ENCODE data around the gene SLC39A10. TPM values are rescaled to one million over a fixed set of nuclear protein-coding genes. Genes with fewer than 3 reads are reported as not detected.

The SLC39A10 gene
- polyA plus RNA-seq, 1 of the 3 experiments (the other 2 are of a cell fraction): 12.3 TPM

DNA sequence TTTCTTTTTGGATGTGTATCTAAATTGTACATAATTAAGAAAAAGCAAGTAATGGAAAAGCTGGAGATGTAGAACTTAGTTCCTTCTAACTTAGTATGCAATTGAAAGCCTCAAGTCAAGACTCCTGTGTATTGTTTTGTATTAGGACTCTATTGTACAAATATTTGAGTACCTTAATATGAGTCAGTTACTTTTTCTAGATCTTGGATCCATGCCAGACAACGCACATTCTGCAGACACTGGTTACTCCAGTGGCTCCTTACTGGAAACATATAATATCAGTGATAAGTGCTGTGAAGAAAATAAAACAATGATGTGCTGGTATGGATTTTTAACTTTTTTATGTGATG, 1.5 kb downstream of the SLC39A10 start (continued):
- TF ChIP-seq, protein P1, sequence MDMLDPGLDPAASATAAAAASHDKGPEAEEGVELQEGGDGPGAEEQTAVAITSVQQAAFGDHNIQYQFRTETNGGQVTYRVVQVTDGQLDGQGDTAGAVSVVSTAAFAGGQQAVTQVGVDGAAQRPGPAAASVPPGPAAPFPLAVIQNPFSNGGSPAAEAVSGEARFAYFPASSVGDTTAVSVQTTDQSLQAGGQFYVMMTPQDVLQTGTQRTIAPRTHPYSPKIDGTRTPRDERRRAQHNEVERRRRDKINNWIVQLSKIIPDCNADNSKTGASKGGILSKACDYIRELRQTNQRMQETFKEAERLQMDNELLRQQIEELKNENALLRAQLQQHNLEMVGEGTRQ (IDR thresholded peaks at IDR 0.05; ENCODE audit: borderline replicate concordance, low read depth, low read length): no peak
- TF ChIP-seq YY1 (IDR thresholded peaks at IDR 0.05; ENCODE audit: low read depth) (no peak), GABPA (IDR thresholded peaks at IDR 0.05; ENCODE audit: low read depth) (no peak), MAX (IDR thresholded peaks at IDR 0.05; ENCODE audit: low read depth) (no peak), NRF1 (IDR thresholded peaks at IDR 0.05; ENCODE audit: low read depth, low read length) (no peak), RCOR1 (IDR thresholded peaks at IDR 0.05; ENCODE audit: low read length) (no peak), FOSL2 (IDR thresholded peaks at IDR 0.05; ENCODE audit: borderline replicate concordance, low read depth) (peak; percentile 47; the same call in 1 of the 2 replicates), EP300 (IDR thresholded peaks at IDR 0.05; ENCODE audit: borderline replicate concordance in 1 of 2, low read depth in 1 of 2, low read length in 1 of 2) (no peak), MXI1 (IDR thresholded peaks at IDR 0.05; ENCODE audit: low read depth, low read length) (no peak), FOXM1 (IDR thresholded peaks at IDR 0.05; ENCODE audit: low read depth) (no peak), ZBTB33 (IDR thresholded peaks at IDR 0.05; ENCODE audit: borderline replicate concordance, low read depth) (no peak), NFIC (IDR thresholded peaks at IDR 0.05; ENCODE audit: borderline replicate concordance) (peak; percentile 94), EZH2phosphoT487 (IDR thresholded peaks at IDR 0.05; ENCODE audit: borderline replicate concordance, low read depth) (no peak), RAD21 (IDR thresholded peaks at IDR 0.05; ENCODE audit: low read length) (no peak), IRF3 (IDR thresholded peaks at IDR 0.05; ENCODE audit: low read depth, low read length) (no peak), MEF2A (IDR thresholded peaks at IDR 0.05; ENCODE audit: borderline replicate concordance, low read depth) (peak; percentile 81), TCF12 (IDR thresholded peaks at IDR 0.05) (peak; percentile 59), SIN3A (IDR thresholded peaks at IDR 0.05; ENCODE audit: borderline replicate concordance, low read depth, low read length) (no peak)
- TF ChIP-seq, protein P2, sequence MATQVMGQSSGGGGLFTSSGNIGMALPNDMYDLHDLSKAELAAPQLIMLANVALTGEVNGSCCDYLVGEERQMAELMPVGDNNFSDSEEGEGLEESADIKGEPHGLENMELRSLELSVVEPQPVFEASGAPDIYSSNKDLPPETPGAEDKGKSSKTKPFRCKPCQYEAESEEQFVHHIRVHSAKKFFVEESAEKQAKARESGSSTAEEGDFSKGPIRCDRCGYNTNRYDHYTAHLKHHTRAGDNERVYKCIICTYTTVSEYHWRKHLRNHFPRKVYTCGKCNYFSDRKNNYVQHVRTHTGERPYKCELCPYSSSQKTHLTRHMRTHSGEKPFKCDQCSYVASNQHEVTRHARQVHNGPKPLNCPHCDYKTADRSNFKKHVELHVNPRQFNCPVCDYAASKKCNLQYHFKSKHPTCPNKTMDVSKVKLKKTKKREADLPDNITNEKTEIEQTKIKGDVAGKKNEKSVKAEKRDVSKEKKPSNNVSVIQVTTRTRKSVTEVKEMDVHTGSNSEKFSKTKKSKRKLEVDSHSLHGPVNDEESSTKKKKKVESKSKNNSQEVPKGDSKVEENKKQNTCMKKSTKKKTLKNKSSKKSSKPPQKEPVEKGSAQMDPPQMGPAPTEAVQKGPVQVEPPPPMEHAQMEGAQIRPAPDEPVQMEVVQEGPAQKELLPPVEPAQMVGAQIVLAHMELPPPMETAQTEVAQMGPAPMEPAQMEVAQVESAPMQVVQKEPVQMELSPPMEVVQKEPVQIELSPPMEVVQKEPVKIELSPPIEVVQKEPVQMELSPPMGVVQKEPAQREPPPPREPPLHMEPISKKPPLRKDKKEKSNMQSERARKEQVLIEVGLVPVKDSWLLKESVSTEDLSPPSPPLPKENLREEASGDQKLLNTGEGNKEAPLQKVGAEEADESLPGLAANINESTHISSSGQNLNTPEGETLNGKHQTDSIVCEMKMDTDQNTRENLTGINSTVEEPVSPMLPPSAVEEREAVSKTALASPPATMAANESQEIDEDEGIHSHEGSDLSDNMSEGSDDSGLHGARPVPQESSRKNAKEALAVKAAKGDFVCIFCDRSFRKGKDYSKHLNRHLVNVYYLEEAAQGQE (IDR thresholded peaks at IDR 0.05; ENCODE audit: low read depth, low read length): no peak
